Panc1 (cell line): ENCODE data around the gene PXDN.

Source experiments
- POLR2AphosphoS5 ChIP-seq: IDR thresholded peaks from 2 replicates; pipeline ENCODE4 v1.6.1; 2012; ENCODE audit warnings: mild to moderate bottlenecking, low read depth, low read length, moderate library complexity
- SIN3A ChIP-seq: IDR thresholded peaks from 2 replicates; pipeline ENCODE4 v1.6.1; 2012; ENCODE audit warnings: low read depth, mild to moderate bottlenecking, low read length, moderate library complexity, borderline replicate concordance; ENCODE audit not compliant: insufficient read depth
- TCF7L2 ChIP-seq: IDR thresholded peaks from 2 replicates; pipeline ENCODE4 v1.6.1; 2011; ENCODE audit warnings: mild to moderate bottlenecking, low read depth, low read length, inconsistent platforms
- TF ChIP-seq, protein P1 (sequence below): fragments of 450-650 bp; IDR thresholded peaks from 2 replicates; pipeline ENCODE4 v1.5.1; 2017; ENCODE audit warnings: mild to moderate bottlenecking
- TF ChIP-seq, protein P2 (sequence below), 2 experiments: IDR thresholded peaks; 2 replicates each; pipeline ENCODE4 v1.6.1; 2011 to 2012; ENCODE audit warnings: low read depth in 2 of 2, control low read depth in 1 of 2, low read length in 1 of 2, mild to moderate bottlenecking in 1 of 2, moderate library complexity in 1 of 2; ENCODE audit not compliant: insufficient read depth in 1 of 2

DNA sequence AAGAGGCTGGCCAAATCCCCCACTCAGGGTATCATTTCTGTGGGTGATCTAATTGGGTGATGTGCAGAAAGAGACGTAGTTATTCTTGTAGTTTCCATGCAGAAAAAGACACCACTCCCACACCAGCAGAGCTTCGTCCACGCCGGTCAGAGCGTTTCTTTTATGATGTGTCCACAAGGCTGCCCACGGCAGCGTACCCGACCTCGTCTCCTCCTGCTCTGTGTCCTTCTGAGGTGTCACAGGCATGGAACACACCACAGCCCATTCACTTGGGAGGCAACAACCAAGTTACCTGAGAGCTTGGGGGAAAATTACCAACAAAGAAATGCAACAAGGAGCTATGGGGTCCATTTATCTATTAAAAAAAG is 131.3 kb downstream of the PXDN start:
- TF ChIP-seq, protein P1, sequence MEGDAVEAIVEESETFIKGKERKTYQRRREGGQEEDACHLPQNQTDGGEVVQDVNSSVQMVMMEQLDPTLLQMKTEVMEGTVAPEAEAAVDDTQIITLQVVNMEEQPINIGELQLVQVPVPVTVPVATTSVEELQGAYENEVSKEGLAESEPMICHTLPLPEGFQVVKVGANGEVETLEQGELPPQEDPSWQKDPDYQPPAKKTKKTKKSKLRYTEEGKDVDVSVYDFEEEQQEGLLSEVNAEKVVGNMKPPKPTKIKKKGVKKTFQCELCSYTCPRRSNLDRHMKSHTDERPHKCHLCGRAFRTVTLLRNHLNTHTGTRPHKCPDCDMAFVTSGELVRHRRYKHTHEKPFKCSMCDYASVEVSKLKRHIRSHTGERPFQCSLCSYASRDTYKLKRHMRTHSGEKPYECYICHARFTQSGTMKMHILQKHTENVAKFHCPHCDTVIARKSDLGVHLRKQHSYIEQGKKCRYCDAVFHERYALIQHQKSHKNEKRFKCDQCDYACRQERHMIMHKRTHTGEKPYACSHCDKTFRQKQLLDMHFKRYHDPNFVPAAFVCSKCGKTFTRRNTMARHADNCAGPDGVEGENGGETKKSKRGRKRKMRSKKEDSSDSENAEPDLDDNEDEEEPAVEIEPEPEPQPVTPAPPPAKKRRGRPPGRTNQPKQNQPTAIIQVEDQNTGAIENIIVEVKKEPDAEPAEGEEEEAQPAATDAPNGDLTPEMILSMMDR = no peak
- TF ChIP-seq POLR2AphosphoS5 = no peak
- TF ChIP-seq, protein P2, sequence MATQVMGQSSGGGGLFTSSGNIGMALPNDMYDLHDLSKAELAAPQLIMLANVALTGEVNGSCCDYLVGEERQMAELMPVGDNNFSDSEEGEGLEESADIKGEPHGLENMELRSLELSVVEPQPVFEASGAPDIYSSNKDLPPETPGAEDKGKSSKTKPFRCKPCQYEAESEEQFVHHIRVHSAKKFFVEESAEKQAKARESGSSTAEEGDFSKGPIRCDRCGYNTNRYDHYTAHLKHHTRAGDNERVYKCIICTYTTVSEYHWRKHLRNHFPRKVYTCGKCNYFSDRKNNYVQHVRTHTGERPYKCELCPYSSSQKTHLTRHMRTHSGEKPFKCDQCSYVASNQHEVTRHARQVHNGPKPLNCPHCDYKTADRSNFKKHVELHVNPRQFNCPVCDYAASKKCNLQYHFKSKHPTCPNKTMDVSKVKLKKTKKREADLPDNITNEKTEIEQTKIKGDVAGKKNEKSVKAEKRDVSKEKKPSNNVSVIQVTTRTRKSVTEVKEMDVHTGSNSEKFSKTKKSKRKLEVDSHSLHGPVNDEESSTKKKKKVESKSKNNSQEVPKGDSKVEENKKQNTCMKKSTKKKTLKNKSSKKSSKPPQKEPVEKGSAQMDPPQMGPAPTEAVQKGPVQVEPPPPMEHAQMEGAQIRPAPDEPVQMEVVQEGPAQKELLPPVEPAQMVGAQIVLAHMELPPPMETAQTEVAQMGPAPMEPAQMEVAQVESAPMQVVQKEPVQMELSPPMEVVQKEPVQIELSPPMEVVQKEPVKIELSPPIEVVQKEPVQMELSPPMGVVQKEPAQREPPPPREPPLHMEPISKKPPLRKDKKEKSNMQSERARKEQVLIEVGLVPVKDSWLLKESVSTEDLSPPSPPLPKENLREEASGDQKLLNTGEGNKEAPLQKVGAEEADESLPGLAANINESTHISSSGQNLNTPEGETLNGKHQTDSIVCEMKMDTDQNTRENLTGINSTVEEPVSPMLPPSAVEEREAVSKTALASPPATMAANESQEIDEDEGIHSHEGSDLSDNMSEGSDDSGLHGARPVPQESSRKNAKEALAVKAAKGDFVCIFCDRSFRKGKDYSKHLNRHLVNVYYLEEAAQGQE (IDR thresholded peaks at IDR 0.05; ENCODE audit: insufficient read depth in 1 of 2, low read depth in 2 of 2, low read length in 1 of 2) = no peak
- no peak for TF ChIP-seq SIN3A
- TF ChIP-seq TCF7L2 = no peak
